HCT116 (cell line): ENCODE measurements around the gene TOX2.

Experiments used
- EZH2 ChIP-seq: fragments of 200-600 bp; sonication (generic); IDR thresholded peaks from 2 replicates; pipeline ENCODE4 v1.6.1; 2017; ENCODE audit warnings: antibody characterized with exemption, mixed run types
- POLR2A ChIP-seq: IDR thresholded peaks from 2 replicates; pipeline ENCODE4 v1.7.0; 2011; ENCODE audit warnings: borderline replicate concordance; ENCODE audit not compliant: insufficient read depth, insufficient read length; ENCODE audit errors: extremely low read depth
- POLR2AphosphoS5 ChIP-seq: IDR thresholded peaks from 2 replicates; pipeline ENCODE4 v1.6.1; 2011; ENCODE audit warnings: mild to moderate bottlenecking, low read depth, low read length, moderate library complexity
- RAD21 ChIP-seq: IDR thresholded peaks from 2 replicates; pipeline ENCODE4 v1.6.1; 2012; ENCODE audit warnings: low read depth, mild to moderate bottlenecking
- YY1 ChIP-seq: IDR thresholded peaks from 2 replicates; pipeline ENCODE4 v1.6.1; 2011; ENCODE audit warnings: low read length, low read depth, moderate library complexity, mild to moderate bottlenecking; ENCODE audit not compliant: insufficient replicate concordance; ENCODE audit errors: extremely low read depth
- ZFX ChIP-seq: fragments of 450-650 bp; IDR thresholded peaks from 2 replicates; pipeline ENCODE4 v1.6.1; 2017
- ZNF274 ChIP-seq: fragments of 200-500 bp; sonication (Bioruptor generic); IDR thresholded peaks from 2 replicates; pipeline ENCODE4 v1.6.1; 2014; ENCODE audit warnings: mild to moderate bottlenecking, low read depth, low read length, inconsistent platforms
- TF ChIP-seq, protein P1 (sequence below), 3 experiments: fragments of 200-600 bp in 1 of 3; sonication (generic) in 1 of 3; IDR thresholded peaks in 2 of 3; conservative IDR thresholded peaks in 1 of 3; 2 replicates each; pipeline ENCODE4 v1.5.1; 2012 to 2017; ENCODE audit warnings: low read depth in 2 of 3, low read length in 2 of 3, antibody characterized with exemption in 1 of 3, borderline replicate concordance in 1 of 3, control low read depth in 1 of 3, mild to moderate bottlenecking in 1 of 3, mixed read lengths in 1 of 3, mixed run types in 1 of 3, moderate library complexity in 1 of 3; ENCODE audit not compliant: insufficient read depth in 1 of 3

DNA sequence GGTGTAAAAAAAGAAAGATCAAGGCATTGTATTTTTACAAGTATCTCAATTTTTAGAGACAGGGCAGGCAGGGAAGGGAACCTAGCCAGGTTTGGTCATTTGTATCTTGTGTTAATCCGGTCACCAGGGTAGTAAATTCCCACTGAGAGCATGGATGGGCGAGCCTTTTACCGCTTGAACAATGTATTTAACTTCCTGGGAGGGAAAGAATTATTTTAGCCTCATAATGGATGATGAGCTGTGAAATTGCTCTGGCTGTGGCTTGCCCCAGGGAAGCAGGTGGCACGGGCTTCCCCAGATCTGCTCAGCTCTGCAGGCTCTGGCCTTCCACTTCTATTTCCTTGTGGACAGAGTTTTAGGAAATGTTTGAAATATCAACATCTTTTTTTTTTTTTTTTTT is 72.9 kb downstream of the TOX2 start:
- no peak for TF ChIP-seq POLR2AphosphoS5
- TF ChIP-seq POLR2A: no peak
- TF ChIP-seq, protein P1, sequence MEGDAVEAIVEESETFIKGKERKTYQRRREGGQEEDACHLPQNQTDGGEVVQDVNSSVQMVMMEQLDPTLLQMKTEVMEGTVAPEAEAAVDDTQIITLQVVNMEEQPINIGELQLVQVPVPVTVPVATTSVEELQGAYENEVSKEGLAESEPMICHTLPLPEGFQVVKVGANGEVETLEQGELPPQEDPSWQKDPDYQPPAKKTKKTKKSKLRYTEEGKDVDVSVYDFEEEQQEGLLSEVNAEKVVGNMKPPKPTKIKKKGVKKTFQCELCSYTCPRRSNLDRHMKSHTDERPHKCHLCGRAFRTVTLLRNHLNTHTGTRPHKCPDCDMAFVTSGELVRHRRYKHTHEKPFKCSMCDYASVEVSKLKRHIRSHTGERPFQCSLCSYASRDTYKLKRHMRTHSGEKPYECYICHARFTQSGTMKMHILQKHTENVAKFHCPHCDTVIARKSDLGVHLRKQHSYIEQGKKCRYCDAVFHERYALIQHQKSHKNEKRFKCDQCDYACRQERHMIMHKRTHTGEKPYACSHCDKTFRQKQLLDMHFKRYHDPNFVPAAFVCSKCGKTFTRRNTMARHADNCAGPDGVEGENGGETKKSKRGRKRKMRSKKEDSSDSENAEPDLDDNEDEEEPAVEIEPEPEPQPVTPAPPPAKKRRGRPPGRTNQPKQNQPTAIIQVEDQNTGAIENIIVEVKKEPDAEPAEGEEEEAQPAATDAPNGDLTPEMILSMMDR (IDR thresholded peaks at IDR 0.05 in 2 of 3, conservative IDR thresholded peaks at IDR 0.05 in 1 of 3; ENCODE audit: borderline replicate concordance in 1 of 3, insufficient read depth in 1 of 3, low read depth in 2 of 3, low read length in 2 of 3): no peak
- no peak for TF ChIP-seq YY1
- TF ChIP-seq EZH2: no peak
- TF ChIP-seq RAD21: no peak
- TF ChIP-seq ZFX: no peak
- TF ChIP-seq ZNF274: no peak
